RWPE1 (cell line): ENCODE measurements around the gene ENTPD7.

ENCODE experiments used
- CTCF ChIA-PET: fragments of 350-600 bp; sonication (Branson Sonifier 250); formaldehyde crosslinking; extraction: SDS; loops from one replicate; lab custom pipeline; 2021; lab: Yijun Ruan, JAX
- POLR2A ChIA-PET: fragments of 400-600 bp; formaldehyde crosslinking; extraction: SDS; loops from one replicate; lab custom pipeline; 2020; ENCODE audit warnings: antibody characterized with exemption; ENCODE audit not compliant: low non-redundant PET; lab: Yijun Ruan, JAX
- DNase-seq: peaks from one replicate; pipeline ENCODE4 v3.0.0; 2012; ENCODE audit warnings: low spot score
- H3K27ac ChIP-seq: fragments of 450-650 bp; 2 replicates; pipeline ENCODE4 v1.5.1; 2017
- CTCF ChIP-seq: fragments of 450-650 bp; conservative IDR thresholded peaks from 2 replicates; pipeline ENCODE4 v1.5.1; 2017; ENCODE audit warnings: low read depth, mild to moderate bottlenecking

Gene ENTPD7

GRCh38 chr10:99628923-99629624 lies 30.2 kb upstream of the ENTPD7 start:
- TF ChIP-seq CTCF = no peak
- no peak for DNase-seq
- H3K27ac ChIP-seq = no peak overlapping the region
- ChIA-PET CTCF (no interaction called here), POLR2A (no interaction called here)

- POLR2A ChIA-PET = no interaction called here
- TF ChIP-seq CTCF = no peak
- CTCF ChIA-PET = interaction anchor here (1.0 to 1.7 kb wide), 2 partner anchors 37 to 82 kb away, joined by 5 read pairs; no protein-coding TSS in a partner anchor
- no peak for DNase-seq
- no peak overlapping the region for H3K27ac ChIP-seq
These were observed 29.7 kb upstream of the ENTPD7 start for GRCh38 chr10:99629625-99629978.

- ChIA-PET POLR2A (no interaction called here), CTCF (interaction anchor here (0.7 to 1.7 kb wide), 8 partner anchors 9 to 1930 kb away, joined by 3 to 5 read pairs (median 4); no protein-coding TSS in a partner anchor)
- no peak overlapping the region for H3K27ac ChIP-seq
- TF ChIP-seq CTCF = peak; percentile 58
- peak; percentile 45 for DNase-seq
These were observed 28.9 kb upstream of the ENTPD7 start for GRCh38 chr10:99630433-99630832.

GRCh38 chr10:99630991-99631390 lies 28.3 kb upstream of the ENTPD7 start:
- ChIA-PET POLR2A (no interaction called here), CTCF (interaction anchor here (1.1 to 1.7 kb wide), 6 partner anchors 10 to 52 kb away, joined by 3 to 5 read pairs (median 4); no protein-coding TSS in a partner anchor)
- no peak for TF ChIP-seq CTCF
- H3K27ac ChIP-seq = no peak overlapping the region
- no peak for DNase-seq

- CTCF ChIA-PET = interaction anchor here (1.1 to 1.7 kb wide), 6 partner anchors 10 to 51 kb away, joined by 3 to 5 read pairs (median 4); no protein-coding TSS in a partner anchor
- no peak for TF ChIP-seq CTCF
These were observed 27.8 kb upstream of the ENTPD7 start for GRCh38 chr10:99631496-99631895.

GRCh38 chr10:99633832-99634231 lies 25.5 kb upstream of the ENTPD7 start:
- no peak for DNase-seq
- no peak overlapping the region for H3K27ac ChIP-seq
- ChIA-PET POLR2A (no interaction called here), CTCF (interaction anchor here (0.7 kb wide), 1 partner anchor 48 kb away, joined by 3 read pairs; no protein-coding TSS in a partner anchor)
- no peak for TF ChIP-seq CTCF

More at GRCh38 chr10:99631496-99631895, 27.8 kb upstream of the ENTPD7 start:
- DNase-seq = no peak
- H3K27ac ChIP-seq = no peak overlapping the region
- POLR2A ChIA-PET = no interaction called here
